Neuronal stem cell (in vitro differentiated cells): ENCODE data around the gene TMEM132D.

Source experiments
- DNase-seq: peaks from one replicate; pipeline ENCODE4 v3.0.0-alpha.2; 2013; ENCODE audit warnings: low spot score
- H2AFZ ChIP-seq: one replicate; pipeline ENCODE4 v1.6.1; 2013; ENCODE audit warnings: mild to moderate bottlenecking, low read length, inconsistent platforms
- H2AK5ac ChIP-seq: 2 replicates; pipeline ENCODE4 v1.6.1; 2013; ENCODE audit warnings: low read depth, mild to moderate bottlenecking, inconsistent platforms, low read length, moderate library complexity, mixed read lengths
- H2BK120ac ChIP-seq: 2 replicates; pipeline ENCODE4 v1.6.1; 2013; ENCODE audit warnings: low read depth, mild to moderate bottlenecking, inconsistent platforms, low read length, moderate library complexity, mixed read lengths
- H2BK12ac ChIP-seq: one replicate; pipeline ENCODE4 v1.6.1; 2013; ENCODE audit warnings: low read length, inconsistent platforms
- H2BK15ac ChIP-seq: 2 replicates; pipeline ENCODE4 v1.6.1; 2013; ENCODE audit warnings: mild to moderate bottlenecking, low read length, inconsistent platforms, mixed read lengths
- H2BK5ac ChIP-seq: one replicate; pipeline ENCODE4 v1.6.1; 2013; ENCODE audit warnings: inconsistent platforms, mild to moderate bottlenecking, low read length, moderate library complexity
- H3K14ac ChIP-seq: one replicate; pipeline ENCODE4 v1.6.1; 2013; ENCODE audit warnings: low read length, inconsistent platforms
- H3K18ac ChIP-seq: 2 replicates; pipeline ENCODE4 v1.6.1; 2013; ENCODE audit warnings: low read length, inconsistent platforms
- H3K23ac ChIP-seq: 2 replicates; pipeline ENCODE4 v1.6.1; 2013; ENCODE audit warnings: low read depth, mild to moderate bottlenecking, mixed read lengths, low read length, inconsistent platforms; ENCODE audit not compliant: poor library complexity
- H3K27ac ChIP-seq: replicated peaks from 3 replicates; pipeline ENCODE4 v1.5.1; 2013; ENCODE audit warnings: low read length, inconsistent platforms
- H3K27me3 ChIP-seq, 3 experiments: 2 replicates each; pipeline ENCODE4 v1.6.1; 2013; ENCODE audit warnings: low read length in 3 of 3, mild to moderate bottlenecking in 2 of 3, inconsistent platforms in 1 of 3, low read depth in 1 of 3, mixed read lengths in 1 of 3, moderate library complexity in 1 of 3; ENCODE audit not compliant: control insufficient read depth in 3 of 3, insufficient read depth in 3 of 3
- H3K36me3 ChIP-seq, 2 donors: replicated peaks in 1 of 2; 2 replicates each; pipeline ENCODE4 v1.6.1; 2013; ENCODE audit warnings: low read length in 2 of 2; ENCODE audit not compliant: control insufficient read depth in 2 of 2, insufficient read depth in 2 of 2
- H3K4ac ChIP-seq: 2 replicates; pipeline ENCODE4 v1.6.1; 2013; ENCODE audit warnings: inconsistent platforms, mild to moderate bottlenecking, low read length, moderate library complexity
- H3K4me1 ChIP-seq, 2 donors: 1 replicate in 1 of 2; 2 replicates in 1 of 2; pipeline ENCODE4 v1.6.1; 2013; ENCODE audit warnings: low read length in 2 of 2, low read depth in 1 of 2; ENCODE audit not compliant: control insufficient read depth in 2 of 2, insufficient read depth in 1 of 2
- H3K4me2 ChIP-seq: one replicate; pipeline ENCODE4 v1.6.1; 2013; ENCODE audit warnings: mild to moderate bottlenecking, low read length, inconsistent platforms; ENCODE audit not compliant: insufficient read depth, poor library complexity, severe bottlenecking
- H3K4me3 ChIP-seq, 2 donors: 2 replicates each; pipeline ENCODE4 v1.5.1; 2013; ENCODE audit warnings: low read length in 2 of 2, mild to moderate bottlenecking in 2 of 2, inconsistent platforms in 1 of 2, moderate library complexity in 1 of 2
- H3K79me1 ChIP-seq: one replicate; pipeline ENCODE4 v1.6.1; 2013; ENCODE audit warnings: low read depth, mild to moderate bottlenecking, inconsistent platforms, low read length, moderate library complexity
- H3K9ac ChIP-seq: one replicate; pipeline ENCODE4 v1.6.1; 2013; ENCODE audit warnings: mild to moderate bottlenecking, low read depth, low read length, inconsistent platforms; ENCODE audit not compliant: poor library complexity
- H3K9me3 ChIP-seq, 2 donors: replicated peaks in 1 of 2; 2 replicates each; pipeline versions ENCODE3 to v1.6.1; 2013; ENCODE audit warnings: low read length in 2 of 2, mild to moderate bottlenecking in 2 of 2, inconsistent platforms in 1 of 2, low read depth in 1 of 2, mixed read lengths in 1 of 2, moderate library complexity in 1 of 2; ENCODE audit not compliant: control insufficient read depth in 2 of 2, insufficient read depth in 1 of 2
- H4K8ac ChIP-seq: one replicate; pipeline ENCODE4 v1.6.1; 2013; ENCODE audit warnings: low read depth, mild to moderate bottlenecking, inconsistent platforms, low read length, moderate library complexity
- H4K91ac ChIP-seq: one replicate; pipeline ENCODE4 v1.6.1; 2013; ENCODE audit warnings: low read length, low read depth, mild to moderate bottlenecking, inconsistent platforms; ENCODE audit not compliant: poor library complexity
- WGBS, 2 donors: extraction: QIAGEN DNeasy Blood & Tissue Kit; methylation state at CpG; one replicate each; pipeline ENCODE4 v1.1.7; 2013; ENCODE audit warnings: missing lambda C conversion rate in 2 of 2, mixed read lengths in 1 of 2; ENCODE audit not compliant: insufficient read length in 2 of 2, insufficient replicate concordance in 1 of 2; ENCODE audit errors: extremely low coverage in 2 of 2; 5-methylcytosine and 5-hydroxymethylcytosine counted together

TMEM132D gene

DNA sequence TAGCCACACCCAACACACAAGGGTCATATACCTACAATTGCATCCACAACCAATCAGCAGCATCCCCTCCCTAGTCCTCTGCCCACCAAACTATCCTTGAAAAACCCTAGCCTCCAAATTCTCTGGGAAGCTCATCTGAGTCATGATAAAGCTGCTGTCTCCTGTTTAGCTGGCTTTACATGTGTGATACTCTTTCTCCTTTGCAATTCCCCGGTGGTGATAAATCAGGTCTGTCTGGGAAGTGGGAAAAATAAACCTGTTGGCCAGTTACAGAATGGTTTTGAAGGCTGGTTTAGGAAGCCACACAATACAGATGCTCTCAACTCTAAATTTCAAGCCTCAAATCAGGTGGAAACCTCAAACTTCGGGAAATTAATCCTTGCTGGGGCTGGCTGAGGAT lies 41.9 kb downstream of the TMEM132D start:
- Histone ChIP-seq H3K4me2 (no peak overlapping the region), H4K91ac (no peak overlapping the region), H3K23ac (no peak overlapping the region), H3K18ac (no peak overlapping the region), H3K27me3 (no peaks in the 10 kb centered on the region), H3K4ac (no peak overlapping the region), H3K4me1 (no peaks in the 10 kb centered on the region), H2BK5ac (no peak overlapping the region), H2AK5ac (no peak overlapping the region), H2BK15ac (no peak overlapping the region), H3K4me3 (no peak overlapping the region), H3K79me1 (no peaks in the 10 kb centered on the region), H3K9me3 (peaks cover 0 to 4% of the 10 kb centered on the region in 2 donors), H3K9ac (no peak overlapping the region), H3K27ac (no peak overlapping the region), H3K14ac (no peak overlapping the region), H2BK12ac (no peak overlapping the region), H3K36me3 (no peaks in the 10 kb centered on the region), H4K8ac (no peak overlapping the region), H2AFZ (no peak overlapping the region), H2BK120ac (no peak overlapping the region)
- no CpG with 5 or more reads among the region's 2 CpGs for WGBS, 2 donors
- DNase-seq: no peak

DNA sequence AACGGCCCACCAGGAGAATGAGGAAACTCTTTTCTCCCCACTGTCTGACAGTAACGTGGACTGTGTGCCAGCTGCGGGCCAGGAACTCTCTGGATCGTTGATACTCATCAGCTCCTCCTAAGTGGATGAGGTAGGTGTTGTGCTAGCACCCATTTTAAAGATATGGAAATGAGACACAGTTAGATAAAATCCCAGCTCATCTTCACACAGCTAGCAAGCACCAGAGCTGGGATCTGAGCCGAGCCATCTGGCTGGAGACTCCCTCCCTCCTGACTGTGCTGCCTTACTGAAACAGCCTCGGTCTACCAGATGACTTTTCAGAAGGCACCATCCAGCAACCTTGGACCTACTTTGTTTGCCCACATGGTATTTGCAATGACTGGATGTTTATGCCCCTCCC lies 49.2 kb downstream of the TMEM132D start:
- H2AK5ac ChIP-seq: no peak overlapping the region
- no peak overlapping the region for H2BK5ac ChIP-seq
- no peaks in the 10 kb centered on the region for H3K9me3 ChIP-seq
- H4K91ac ChIP-seq: no peak overlapping the region
- H2BK15ac ChIP-seq: no peak overlapping the region
- no peaks in the 10 kb centered on the region for H3K27me3 ChIP-seq
- no peaks in the 10 kb centered on the region for H3K4me1 ChIP-seq
- no peak overlapping the region for H3K14ac ChIP-seq
- no peak overlapping the region for H3K9ac ChIP-seq
- H2BK120ac ChIP-seq: no peak overlapping the region
- H3K4me2 ChIP-seq: no peak overlapping the region
- no peak overlapping the region for H3K4me3 ChIP-seq
- no peak overlapping the region for H3K23ac ChIP-seq
- no peaks in the 10 kb centered on the region for H3K36me3 ChIP-seq
- no CpG with 5 or more reads among the region's 6 CpGs for WGBS, 2 donors
- no peak overlapping the region for H2BK12ac ChIP-seq
- H3K4ac ChIP-seq: no peak overlapping the region
- no peak overlapping the region for H2AFZ ChIP-seq
- no peak overlapping the region for H4K8ac ChIP-seq
- no peak for DNase-seq
- no peaks in the 10 kb centered on the region for H3K79me1 ChIP-seq
- H3K18ac ChIP-seq: no peak overlapping the region
- no peak overlapping the region for H3K27ac ChIP-seq

DNA sequence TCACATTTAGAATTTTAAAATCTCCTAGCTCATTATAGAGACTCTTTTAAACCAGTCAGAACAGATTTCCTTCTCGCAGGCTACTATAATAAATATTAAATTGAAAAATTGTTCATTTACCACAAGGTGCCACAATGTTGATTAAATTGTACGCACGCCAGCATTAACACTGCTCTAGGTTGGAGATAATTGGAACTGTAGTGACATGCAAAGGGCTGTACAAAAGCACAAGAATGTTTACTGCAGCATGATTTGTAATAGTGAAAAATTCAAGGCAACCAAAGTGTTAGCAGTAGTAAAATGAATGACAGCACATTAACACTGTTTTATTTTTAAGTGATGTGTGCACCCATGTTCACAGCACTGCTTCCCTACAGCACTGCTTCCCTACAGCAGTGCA lies 52.5 kb downstream of the TMEM132D start:
- no CpG with 5 or more reads among the region's 3 CpGs for WGBS, 2 donors

DNA sequence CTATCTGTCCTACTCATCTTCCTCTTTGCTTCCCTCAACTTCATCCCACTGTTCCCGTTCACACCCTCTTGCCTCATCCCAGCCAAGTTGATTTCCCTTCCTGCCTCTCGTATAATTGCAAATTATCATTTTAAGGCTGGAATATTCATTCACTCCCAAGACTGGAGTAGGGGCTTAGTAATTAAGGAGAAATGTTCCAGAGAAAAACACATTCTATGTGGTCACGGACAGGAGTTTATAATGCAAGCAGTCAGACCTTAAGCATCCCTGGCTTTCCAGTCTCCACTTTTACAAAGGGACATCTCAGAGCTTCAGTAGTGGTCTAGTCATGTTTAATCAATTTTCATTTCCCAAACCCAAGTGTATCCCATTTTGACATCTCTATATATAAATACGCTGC lies 54.9 kb downstream of the TMEM132D start:
- no peak overlapping the region for H3K4me2 ChIP-seq
- no peak for DNase-seq
- no peak overlapping the region for H3K4me3 ChIP-seq
- H2BK12ac ChIP-seq: no peak overlapping the region
- no peaks in the 10 kb centered on the region for H3K4me1 ChIP-seq
- H3K9me3 ChIP-seq: no peaks in the 10 kb centered on the region
- H3K36me3 ChIP-seq: no peaks in the 10 kb centered on the region
- no peak overlapping the region for H2BK15ac ChIP-seq
- no peak overlapping the region for H4K91ac ChIP-seq
- H3K79me1 ChIP-seq: peaks cover 1% of the 10 kb centered on the region
- no peak overlapping the region for H2AK5ac ChIP-seq
- no peak overlapping the region for H2BK5ac ChIP-seq
- H3K14ac ChIP-seq: no peak overlapping the region
- no peak overlapping the region for H3K23ac ChIP-seq
- no peak overlapping the region for H2AFZ ChIP-seq
- H3K27ac ChIP-seq: no peak overlapping the region
- H3K9ac ChIP-seq: no peak overlapping the region
- H3K18ac ChIP-seq: no peak overlapping the region
- H2BK120ac ChIP-seq: no peak overlapping the region
- no CpG with 5 or more reads among the region's 4 CpGs for WGBS, 2 donors
- H3K27me3 ChIP-seq: no peaks in the 10 kb centered on the region
- H3K4ac ChIP-seq: no peak overlapping the region
- no peak overlapping the region for H4K8ac ChIP-seq

More for the DNA sequence above, 52.5 kb downstream of the TMEM132D start:
- Histone ChIP-seq H4K91ac (no peak overlapping the region), H3K18ac (no peak overlapping the region), H3K23ac (no peak overlapping the region), H2BK12ac (no peak overlapping the region), H3K27me3 (no peaks in the 10 kb centered on the region), H3K4me3 (no peak overlapping the region), H2BK120ac (no peak overlapping the region), H3K4ac (no peak overlapping the region), H3K27ac (no peak overlapping the region), H2BK5ac (no peak overlapping the region), H4K8ac (no peak overlapping the region), H3K9ac (no peak overlapping the region), H3K4me1 (no peaks in the 10 kb centered on the region), H2AFZ (no peak overlapping the region), H3K9me3 (no peaks in the 10 kb centered on the region), H3K79me1 (no peaks in the 10 kb centered on the region), H3K14ac (no peak overlapping the region), H3K36me3 (no peaks in the 10 kb centered on the region), H3K4me2 (no peak overlapping the region), H2AK5ac (no peak overlapping the region), H2BK15ac (no peak overlapping the region)
- DNase-seq: no peak
